ENCODE measurements around the gene ADCY3. TPM values are rescaled to one million over a fixed set of nuclear protein-coding genes. Genes with fewer than 3 reads are reported as not detected.

Gene ADCY3
- polyA plus RNA-seq, 4 donors, result 16.0 to 45.5 (median 22.9) TPM

GRCh38 chr2:24833821-24834732, 86.0 kb downstream of the ADCY3 start:
- DNase-seq (ENCODE audit: low read depth in 4 of 4, low spot score in 3 of 4), result no peak

GRCh38 chr2:24832931-24833701, 86.9 kb downstream of the ADCY3 start:
- DNase-seq (ENCODE audit: low read depth in 4 of 4, low spot score in 3 of 4), result no peak

DNA sequence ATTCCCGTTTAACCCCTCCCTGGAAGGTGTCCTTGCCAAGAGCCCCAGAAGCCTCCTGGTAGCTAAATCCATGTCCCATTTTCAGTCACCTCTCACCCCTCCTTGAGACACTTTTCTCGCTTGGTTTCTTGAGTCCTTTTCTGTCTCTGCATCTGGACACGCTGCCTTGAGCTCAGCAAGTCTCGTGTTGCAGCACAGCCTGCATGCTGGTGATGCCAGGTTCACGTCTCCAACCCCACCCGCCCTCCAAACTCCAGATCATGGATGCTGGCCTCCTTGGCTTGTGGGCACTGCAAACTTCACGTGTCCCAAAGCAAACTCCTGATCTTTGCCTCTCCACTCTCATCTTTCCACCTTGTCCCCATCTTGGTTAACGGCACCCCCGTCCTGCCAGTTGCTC, 87.5 kb downstream of the ADCY3 start:
- no peak for DNase-seq (ENCODE audit: low read depth in 4 of 4, low spot score in 3 of 4)

DNA sequence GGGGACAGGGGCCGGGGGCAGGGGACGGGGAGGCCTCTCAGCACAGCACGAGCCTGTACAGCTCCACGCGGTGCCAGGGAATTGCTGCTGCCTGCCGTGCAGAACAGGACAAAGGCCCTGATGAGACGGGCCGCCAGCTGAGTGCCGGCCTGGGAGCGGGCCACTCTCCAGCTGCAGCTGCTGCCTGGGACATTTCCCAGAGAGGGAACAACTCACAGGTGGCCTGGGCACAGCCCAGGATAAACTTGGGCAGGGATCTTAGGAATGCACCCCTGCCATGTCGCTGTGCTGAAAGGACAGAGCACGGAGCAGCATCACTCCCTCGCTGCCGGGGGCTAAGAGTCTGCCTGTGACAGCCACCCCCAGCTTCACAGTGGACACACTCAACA, 88.0 kb downstream of the ADCY3 start:
- DNase-seq (ENCODE audit: low read depth in 4 of 4, low spot score in 3 of 4), result no peak

DNA sequence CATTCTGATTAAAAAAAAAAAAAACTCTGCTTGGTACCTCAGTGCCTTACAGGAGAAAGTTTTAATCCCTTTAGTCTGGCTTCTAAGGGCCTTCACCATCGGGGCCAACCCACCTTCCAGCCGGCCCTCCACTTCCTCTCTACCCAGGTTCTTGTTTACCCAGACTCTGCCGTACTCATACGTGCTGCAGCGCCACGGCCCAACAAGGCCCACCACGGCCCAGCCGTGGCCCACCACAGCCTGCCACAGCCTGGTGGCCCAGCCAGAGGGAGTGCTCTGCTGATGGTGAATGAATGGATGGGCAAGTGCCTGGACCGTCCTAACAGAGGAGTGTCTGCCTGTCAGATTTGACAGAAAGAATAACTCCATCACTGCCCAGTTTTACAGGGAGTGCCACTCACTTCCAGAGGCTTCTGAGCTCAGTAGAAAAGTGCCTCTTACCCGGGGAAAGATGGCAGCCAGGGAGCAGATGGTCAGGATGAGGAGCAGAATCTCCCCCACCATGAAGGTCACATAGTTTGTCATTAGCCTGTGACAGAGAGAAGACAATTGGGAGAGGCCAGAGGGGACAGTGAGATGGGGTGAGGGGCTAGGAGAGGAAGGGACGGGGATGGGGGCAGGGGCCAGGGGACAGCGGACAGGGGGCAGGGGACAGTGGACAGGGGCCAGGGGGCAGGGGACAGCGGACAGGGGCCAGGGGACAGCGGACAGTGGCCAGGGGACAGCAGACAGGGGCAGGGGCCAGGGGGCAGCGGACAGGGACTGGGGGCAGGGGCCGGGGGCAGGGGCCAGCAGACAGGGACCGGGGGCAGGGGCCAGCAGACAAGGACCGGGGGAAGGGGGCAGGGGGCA, 88.6 kb downstream of the ADCY3 start:
- no peak for DNase-seq (ENCODE audit: low read depth in 4 of 4, low spot score in 3 of 4)

- no peak for DNase-seq (ENCODE audit: low read depth in 4 of 4, low spot score in 3 of 4)
These were observed 89.3 kb downstream of the ADCY3 start for GRCh38 chr2:24830786-24831185.

- no peak for DNase-seq (ENCODE audit: low read depth in 4 of 4, low spot score in 3 of 4)
These were observed 89.7 kb downstream of the ADCY3 start for GRCh38 chr2:24830351-24830750.

DNA sequence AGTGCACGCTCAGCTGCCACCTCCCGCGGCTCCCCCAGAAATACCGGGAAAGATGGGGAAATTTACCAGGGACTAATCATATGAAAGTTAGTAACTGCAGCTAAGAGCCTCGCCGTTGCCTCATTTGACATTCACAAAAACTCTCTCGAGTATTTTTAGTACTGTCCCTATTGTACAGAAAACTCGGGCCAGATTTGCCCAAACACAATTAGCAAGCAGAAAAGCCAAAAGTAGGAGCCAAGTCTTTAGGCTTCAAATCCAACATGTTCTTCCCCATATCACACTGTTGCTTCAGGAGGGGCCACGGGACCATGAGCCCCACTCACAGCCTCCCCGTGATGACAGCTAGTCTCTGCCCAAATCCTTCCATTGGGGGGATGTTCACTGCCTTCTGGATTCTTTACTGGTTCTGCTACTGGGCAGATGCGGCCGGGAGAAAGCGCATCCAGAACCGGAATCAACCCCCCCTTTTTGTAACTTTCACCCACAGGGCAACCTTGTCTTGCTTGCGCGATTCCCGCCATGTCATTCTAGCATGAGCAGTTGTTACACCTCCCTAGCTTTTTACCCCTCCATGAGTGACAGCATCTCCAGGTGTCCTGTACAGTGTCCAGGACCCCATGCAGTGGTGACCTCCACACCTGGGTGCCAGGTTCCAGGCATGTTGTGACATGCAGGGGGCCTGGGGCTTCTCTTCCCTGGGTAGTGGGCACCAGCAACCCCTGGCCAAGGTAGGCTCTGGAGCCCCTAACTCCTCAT, 91.6 kb downstream of the ADCY3 start:
- DNase-seq (ENCODE audit: low read depth in 4 of 4, low spot score in 3 of 4), result no peak

DNA sequence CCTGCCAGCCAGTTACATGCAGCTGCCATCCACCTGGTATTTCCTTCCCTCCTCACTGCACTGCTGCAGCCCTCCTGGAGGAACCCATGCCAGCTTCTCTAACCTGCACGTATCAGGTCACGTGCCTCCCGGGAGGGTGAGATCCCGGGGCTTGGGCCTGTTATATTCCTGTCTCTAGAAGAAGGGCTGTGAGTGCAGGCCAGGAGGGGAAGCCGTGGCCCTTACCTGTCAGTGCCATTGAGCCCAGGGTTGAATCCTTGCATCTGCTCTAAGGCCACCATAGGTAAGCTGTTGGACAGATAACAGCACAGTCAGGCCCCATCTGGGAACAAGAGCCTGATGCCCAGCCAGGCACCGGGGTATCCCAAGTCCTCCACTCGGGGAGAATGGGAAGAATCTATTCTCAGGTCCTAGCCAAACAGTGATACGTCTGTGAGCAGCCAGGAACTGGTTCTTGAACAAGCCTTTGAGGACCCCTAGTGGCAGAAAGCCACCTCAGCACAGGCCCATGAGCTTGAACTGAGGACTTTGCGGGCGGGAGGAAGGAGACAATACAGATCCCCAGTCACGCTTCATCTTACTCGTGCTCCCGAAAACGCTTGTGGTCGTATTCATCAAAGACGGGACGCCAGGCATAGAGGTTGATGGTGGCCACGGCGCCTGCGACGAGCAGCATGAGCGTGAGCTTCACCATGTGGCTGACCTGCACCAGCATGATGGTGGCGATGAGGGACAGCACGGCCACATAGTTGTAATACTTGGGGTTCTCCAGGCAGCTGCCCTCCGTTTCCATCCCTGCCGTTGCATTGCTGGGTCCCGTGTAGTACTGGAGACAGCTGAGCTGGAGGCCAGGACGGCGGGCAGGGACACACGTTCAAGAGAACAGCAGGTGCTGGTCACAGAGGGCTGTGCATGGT, 92.5 kb downstream of the ADCY3 start:
- peak; percentile 64 to 77 (median 73) for DNase-seq (ENCODE audit: low read depth in 4 of 4, low spot score in 3 of 4)

- DNase-seq (ENCODE audit: low read depth in 4 of 4, low spot score in 3 of 4), result no peak
These were observed 93.3 kb downstream of the ADCY3 start for GRCh38 chr2:24826773-24827145.

GRCh38 chr2:24825883-24826772, 93.9 kb downstream of the ADCY3 start:
- DNase-seq (ENCODE audit: low read depth in 4 of 4, low spot score in 3 of 4), result no peak

- no peak for DNase-seq (ENCODE audit: low read depth in 4 of 4, low spot score in 3 of 4)
These were observed 94.8 kb downstream of the ADCY3 start for GRCh38 chr2:24824966-24825882.

GRCh38 chr2:24824071-24824588, 95.9 kb downstream of the ADCY3 start:
- no peak for DNase-seq (ENCODE audit: low read depth in 4 of 4, low spot score in 3 of 4)

DNA sequence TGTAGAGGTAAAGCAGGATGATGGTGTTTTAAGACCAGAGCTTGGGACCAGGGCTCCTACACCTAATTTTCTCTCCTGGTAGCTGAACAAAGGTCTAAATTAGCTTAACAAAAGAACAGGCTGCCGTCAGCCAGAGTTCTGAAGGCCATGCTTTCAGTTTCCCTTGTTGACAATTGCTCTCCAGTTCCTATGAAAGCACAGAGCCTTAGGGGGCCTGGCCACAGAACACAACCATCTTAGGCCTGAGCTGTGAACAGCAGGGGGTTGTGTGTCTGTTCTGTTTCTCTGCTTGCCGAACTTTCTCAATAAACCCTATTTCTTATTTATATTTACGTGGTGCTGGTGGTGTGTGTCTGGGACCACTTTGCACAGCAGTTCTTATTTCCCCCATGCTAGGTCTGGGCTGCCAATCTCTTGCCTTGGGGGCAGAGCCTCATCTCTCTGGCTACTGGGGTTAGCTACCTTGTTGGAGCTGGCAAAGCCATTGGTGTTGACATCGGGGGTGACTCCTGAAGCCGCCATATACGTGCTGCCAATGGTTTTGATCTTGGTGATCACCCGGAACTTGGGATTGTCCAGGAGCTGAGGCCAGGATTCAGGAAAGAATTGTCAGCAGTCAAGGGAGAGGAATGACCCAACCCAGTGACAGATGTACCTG, 97.9 kb downstream of the ADCY3 start:
- no peak for DNase-seq (ENCODE audit: low read depth in 4 of 4, low spot score in 3 of 4)

GRCh38 chr2:24821433-24821891, 98.6 kb downstream of the ADCY3 start:
- no peak for DNase-seq (ENCODE audit: low read depth in 4 of 4, low spot score in 3 of 4)
